HepG2 (cell line): Measurements from ENCODE around the gene AUH.

Experiments used
- CHD2 ChIP-seq: IDR thresholded peaks from 2 replicates; pipeline ENCODE4 v1.6.1; 2011; ENCODE audit warnings: low read depth, low read length, improper control_type of control experiment
- ELF4 ChIP-seq: sonication (generic); formaldehyde crosslinking; IDR thresholded peaks from 2 replicates; pipeline ENCODE4 v1.5.0; 2020; ENCODE audit warnings: missing genetic modification reagents, mild to moderate bottlenecking, moderate library complexity, borderline replicate concordance
- FOSL2 ChIP-seq: sonication (generic); formaldehyde crosslinking; IDR thresholded peaks from 2 replicates; pipeline ENCODE4 v1.4.0; 2020; ENCODE audit warnings: missing genetic modification reagents
- SMAD1 ChIP-seq: sonication (generic); formaldehyde crosslinking; IDR thresholded peaks from 2 replicates; pipeline ENCODE4 v1.4.0; 2020; ENCODE audit warnings: missing genetic modification reagents, low read depth, mild to moderate bottlenecking, borderline replicate concordance
- ZHX1 ChIP-seq: sonication (generic); formaldehyde crosslinking; IDR thresholded peaks from 2 replicates; pipeline ENCODE4 v1.8.1; 2022; ENCODE audit warnings: low read depth, mild to moderate bottlenecking, missing genetic modification reagents
- ZNF253 ChIP-seq: sonication (generic); formaldehyde crosslinking; IDR thresholded peaks from 2 replicates; pipeline ENCODE4 v1.8.0; 2022; ENCODE audit warnings: mild to moderate bottlenecking, missing genetic modification reagents, borderline replicate concordance
- ZNF383 ChIP-seq: sonication (generic); formaldehyde crosslinking; IDR thresholded peaks from 2 replicates; pipeline ENCODE4 v1.4.0; 2020; ENCODE audit warnings: missing genetic modification reagents, mild to moderate bottlenecking, borderline replicate concordance
- ZNF589 ChIP-seq: sonication (generic); formaldehyde crosslinking; conservative IDR thresholded peaks from 2 replicates; pipeline ENCODE4 v1.8.0; 2022; ENCODE audit warnings: mild to moderate bottlenecking, moderate library complexity, missing genetic modification reagents
- ZNF776 ChIP-seq: sonication (generic); formaldehyde crosslinking; IDR thresholded peaks from 2 replicates; pipeline ENCODE4 v1.4.0; 2020; ENCODE audit warnings: mild to moderate bottlenecking, missing genetic modification reagents
- TF ChIP-seq, protein P1 (sequence below): sonication (generic); formaldehyde crosslinking; IDR thresholded peaks from 2 replicates; pipeline ENCODE4 v1.5.0; 2020; ENCODE audit warnings: mild to moderate bottlenecking, missing genetic modification reagents, moderate library complexity
- TF ChIP-seq, protein P2 (sequence below): sonication (generic); formaldehyde crosslinking; conservative IDR thresholded peaks from 2 replicates; pipeline ENCODE4 v1.4.0; 2020; ENCODE audit warnings: missing genetic modification reagents

DNA sequence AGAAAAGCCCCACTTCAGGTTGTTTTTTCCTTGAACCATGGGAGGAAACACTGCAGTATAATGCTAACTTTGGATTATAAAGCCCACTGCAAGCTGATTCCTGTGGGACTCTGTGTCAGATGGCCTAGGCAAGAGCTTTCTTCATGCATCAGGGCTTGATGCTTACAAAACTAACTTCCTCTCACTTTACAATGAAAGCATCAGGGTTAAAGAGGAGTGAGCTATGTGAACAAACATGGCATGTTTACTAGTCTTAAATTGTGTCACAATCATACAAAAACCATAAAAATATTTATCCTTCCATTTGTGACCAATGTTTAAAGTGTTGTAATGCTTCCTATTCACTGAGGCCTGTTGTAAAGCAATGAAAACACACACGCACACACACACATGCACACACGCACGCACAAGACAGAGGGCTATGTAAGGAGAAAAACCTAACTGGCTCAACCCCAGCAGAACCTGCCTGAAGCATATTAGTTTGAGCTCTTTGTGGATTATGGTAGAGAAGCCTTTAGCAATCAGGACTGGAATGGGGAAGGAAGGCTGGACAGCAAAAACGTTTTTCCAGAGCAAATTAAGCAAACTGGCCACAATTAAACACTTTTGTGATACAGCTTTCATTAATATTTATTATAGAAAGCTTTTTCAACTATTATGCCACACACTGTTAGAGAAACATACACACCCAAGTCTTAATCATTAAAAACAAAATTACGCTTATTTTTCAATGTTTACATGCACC is 122.2 kb downstream of the AUH start:
- no peak for TF ChIP-seq ZNF383 (CRISPR knock-in tag)
- TF ChIP-seq, protein P1, sequence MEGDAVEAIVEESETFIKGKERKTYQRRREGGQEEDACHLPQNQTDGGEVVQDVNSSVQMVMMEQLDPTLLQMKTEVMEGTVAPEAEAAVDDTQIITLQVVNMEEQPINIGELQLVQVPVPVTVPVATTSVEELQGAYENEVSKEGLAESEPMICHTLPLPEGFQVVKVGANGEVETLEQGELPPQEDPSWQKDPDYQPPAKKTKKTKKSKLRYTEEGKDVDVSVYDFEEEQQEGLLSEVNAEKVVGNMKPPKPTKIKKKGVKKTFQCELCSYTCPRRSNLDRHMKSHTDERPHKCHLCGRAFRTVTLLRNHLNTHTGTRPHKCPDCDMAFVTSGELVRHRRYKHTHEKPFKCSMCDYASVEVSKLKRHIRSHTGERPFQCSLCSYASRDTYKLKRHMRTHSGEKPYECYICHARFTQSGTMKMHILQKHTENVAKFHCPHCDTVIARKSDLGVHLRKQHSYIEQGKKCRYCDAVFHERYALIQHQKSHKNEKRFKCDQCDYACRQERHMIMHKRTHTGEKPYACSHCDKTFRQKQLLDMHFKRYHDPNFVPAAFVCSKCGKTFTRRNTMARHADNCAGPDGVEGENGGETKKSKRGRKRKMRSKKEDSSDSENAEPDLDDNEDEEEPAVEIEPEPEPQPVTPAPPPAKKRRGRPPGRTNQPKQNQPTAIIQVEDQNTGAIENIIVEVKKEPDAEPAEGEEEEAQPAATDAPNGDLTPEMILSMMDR (CRISPR knock-in tag), result no peak
- TF ChIP-seq CHD2, result no peak
- TF ChIP-seq ELF4 (CRISPR knock-in tag), result no peak
- TF ChIP-seq ZHX1 (CRISPR knock-in tag), result no peak
- TF ChIP-seq, protein P2, sequence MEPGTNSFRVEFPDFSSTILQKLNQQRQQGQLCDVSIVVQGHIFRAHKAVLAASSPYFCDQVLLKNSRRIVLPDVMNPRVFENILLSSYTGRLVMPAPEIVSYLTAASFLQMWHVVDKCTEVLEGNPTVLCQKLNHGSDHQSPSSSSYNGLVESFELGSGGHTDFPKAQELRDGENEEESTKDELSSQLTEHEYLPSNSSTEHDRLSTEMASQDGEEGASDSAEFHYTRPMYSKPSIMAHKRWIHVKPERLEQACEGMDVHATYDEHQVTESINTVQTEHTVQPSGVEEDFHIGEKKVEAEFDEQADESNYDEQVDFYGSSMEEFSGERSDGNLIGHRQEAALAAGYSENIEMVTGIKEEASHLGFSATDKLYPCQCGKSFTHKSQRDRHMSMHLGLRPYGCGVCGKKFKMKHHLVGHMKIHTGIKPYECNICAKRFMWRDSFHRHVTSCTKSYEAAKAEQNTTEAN (CRISPR knock-in tag), result no peak
- TF ChIP-seq SMAD1 (CRISPR knock-in tag), result no peak
- TF ChIP-seq ZNF776 (CRISPR knock-in tag), result no peak
- 0 out of 2 replicates have a peak, but pooled peaks have one; percentile 17 for TF ChIP-seq FOSL2
- no peak for TF ChIP-seq ZNF589 (CRISPR knock-in tag)
- no peak for TF ChIP-seq ZNF253 (CRISPR knock-in tag)
